Ishikawa (cell line): Measurements from ENCODE around the gene ZFP1.

Experiments used
- CEBPB ChIP-seq: IDR thresholded peaks from 2 replicates; pipeline ENCODE4 v1.6.1; 2012
- FOXM1 ChIP-seq: IDR thresholded peaks from 2 replicates; pipeline ENCODE4 v1.6.1; 2012; ENCODE audit warnings: low read depth, borderline replicate concordance
- RAD21 ChIP-seq: IDR thresholded peaks from 2 replicates; pipeline ENCODE4 v1.6.1; 2012; ENCODE audit warnings: low read depth
- TAF1 ChIP-seq: IDR thresholded peaks from 2 replicates; pipeline ENCODE4 v1.6.1; 2012; ENCODE audit warnings: low read depth, mild to moderate bottlenecking
- TCF12 ChIP-seq: IDR thresholded peaks from 2 replicates; pipeline ENCODE4 v1.6.1; 2012; ENCODE audit warnings: low read depth
- USF1 ChIP-seq: IDR thresholded peaks from 2 replicates; pipeline ENCODE4 v1.6.1; 2012
- YY1 ChIP-seq: IDR thresholded peaks from 2 replicates; pipeline ENCODE4 v1.6.1; 2012; ENCODE audit warnings: low read depth
- ZBTB7A ChIP-seq: IDR thresholded peaks from 2 replicates; pipeline ENCODE4 v1.6.1; 2012; ENCODE audit warnings: low read depth

DNA sequence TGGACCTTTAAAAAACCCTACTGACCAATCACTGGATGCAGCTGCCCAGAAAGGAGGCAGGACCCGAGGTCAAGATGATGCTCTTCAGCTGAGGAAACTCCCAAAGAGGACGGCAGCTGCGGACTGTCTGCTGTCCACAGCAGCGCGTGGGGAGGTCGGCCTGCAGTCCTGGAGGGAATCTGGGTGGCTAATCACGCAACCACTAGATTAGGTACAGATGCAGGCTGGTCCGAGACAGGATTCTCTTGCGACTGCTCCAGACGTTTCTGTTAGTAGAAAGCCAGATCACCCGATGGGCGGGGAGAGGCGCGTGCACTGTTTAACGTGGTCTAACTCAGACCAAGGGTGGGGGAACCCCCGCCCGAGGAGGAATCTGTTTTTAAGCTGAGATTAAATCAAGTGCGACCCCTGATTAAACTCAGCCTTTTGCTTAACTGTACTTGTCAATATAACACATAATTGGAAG, 49.8 kb downstream of the ZFP1 start:
- TF ChIP-seq TAF1: no peak
- TF ChIP-seq YY1: no peak
- no peak for TF ChIP-seq USF1
- no peak for TF ChIP-seq TCF12
- no peak for TF ChIP-seq CEBPB
- no peak for TF ChIP-seq FOXM1
- no peak for TF ChIP-seq RAD21
- TF ChIP-seq ZBTB7A: no peak
